Islet of Langerhans (tissue), 1 donor: ENCODE measurements around the gene MS4A8.
"Not testable (repeated sequence)": the region's sequence is repeated elsewhere in the genome, so short reads cannot be mapped to it uniquely, and the experiment has no call there.

Source experiments
- FAIRE-seq: peaks from one replicate; lab custom pipeline; 2011; peaks lifted over from hg19 to GRCh38; lab: Jason Lieb, UNC

The MS4A8 gene

GRCh38 chr11:60725592-60725991 is 26.2 kb downstream of the MS4A8 start:
- FAIRE-seq: no peak

DNA sequence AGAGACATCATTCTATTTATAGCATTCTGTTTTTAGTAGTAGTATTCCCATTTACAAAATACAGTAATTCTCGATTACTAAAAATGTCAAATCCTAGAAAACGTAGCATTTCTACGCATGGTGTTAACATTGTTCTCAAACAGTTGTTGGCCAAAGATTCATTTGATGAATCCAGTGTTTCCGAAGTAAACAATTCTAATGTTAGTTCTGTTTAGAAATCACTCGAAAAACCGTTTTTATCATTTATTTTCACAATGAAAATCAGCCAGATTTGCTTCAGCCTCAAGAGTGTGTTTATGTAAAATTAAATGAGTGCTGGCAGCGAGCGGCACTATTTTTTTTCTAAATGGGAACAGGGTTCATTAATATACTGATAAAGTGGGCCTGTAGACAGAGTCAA is 32.2 kb downstream of the MS4A8 start:
- no peak for FAIRE-seq

- no peak for FAIRE-seq
Observed at GRCh38 chr11:60734279-60734678, 34.9 kb downstream of the MS4A8 start.

DNA sequence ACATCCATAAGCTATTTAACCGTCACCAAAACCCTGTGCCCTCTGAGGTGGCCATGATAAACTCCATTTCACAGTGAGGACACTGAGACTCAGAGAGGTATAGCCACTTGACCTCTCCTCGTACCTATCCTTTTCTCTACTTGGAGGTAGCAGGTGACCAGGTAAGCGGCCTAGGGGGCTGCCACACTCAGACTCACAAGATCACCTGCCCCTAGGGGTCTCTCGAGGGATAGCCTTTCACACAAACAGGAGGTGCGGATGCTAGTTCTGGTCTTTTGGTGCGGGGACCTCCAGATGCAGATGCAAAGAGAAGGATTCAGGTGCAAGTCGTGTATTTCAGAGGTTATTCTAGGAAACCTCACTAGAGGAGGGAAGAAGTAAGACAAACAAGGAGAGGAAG is 39.7 kb downstream of the MS4A8 start:
- no peak for FAIRE-seq

GRCh38 chr11:60740573-60740972 is 41.2 kb downstream of the MS4A8 start:
- FAIRE-seq: no peak

DNA sequence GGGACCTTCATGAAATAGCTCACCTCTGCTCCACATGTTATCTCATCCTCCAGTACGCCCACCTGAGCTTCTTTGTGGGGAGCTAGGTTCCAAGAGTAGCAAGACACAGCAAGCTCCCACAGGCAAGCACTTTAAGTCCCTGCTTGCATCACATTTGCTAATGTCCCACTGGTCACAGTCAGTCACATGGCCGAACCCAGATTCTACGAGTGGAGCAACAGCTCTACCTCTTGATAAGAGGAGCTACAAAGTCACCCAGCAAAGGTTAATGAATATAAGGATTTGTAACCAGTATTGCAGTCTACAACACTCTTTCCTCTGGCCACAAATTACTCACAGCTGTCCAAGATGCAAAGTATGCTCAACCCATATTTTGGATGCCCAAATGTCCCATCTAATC is 42.0 kb downstream of the MS4A8 start:
- FAIRE-seq: no peak

GRCh38 chr11:60743058-60743457 is 43.6 kb downstream of the MS4A8 start:
- FAIRE-seq: no peak

GRCh38 chr11:60744114-60744513 is 44.7 kb downstream of the MS4A8 start:
- no peak for FAIRE-seq

DNA sequence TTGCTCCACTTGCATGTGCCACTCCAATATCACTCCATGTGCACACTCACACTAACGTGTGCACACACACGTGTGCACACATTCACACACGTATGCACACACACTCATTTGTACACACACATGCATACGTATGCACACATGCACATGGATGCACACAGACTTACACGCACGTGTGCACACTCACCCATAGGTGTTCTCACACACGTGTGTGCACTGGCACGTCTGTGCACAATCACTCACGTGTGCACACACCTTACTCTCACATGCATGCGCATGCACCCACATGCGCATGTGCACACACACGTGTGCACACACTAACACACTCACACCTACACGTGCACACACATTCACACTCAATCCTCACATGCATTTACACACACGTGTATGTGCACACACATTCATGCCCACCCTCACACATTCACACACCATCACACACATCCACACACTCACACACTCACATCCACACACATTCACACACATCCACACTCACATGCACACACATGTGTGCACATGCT is 48.0 kb downstream of the MS4A8 start:
- no peak for FAIRE-seq

- FAIRE-seq: no peak
Observed at GRCh38 chr11:60748225-60748624, 48.8 kb downstream of the MS4A8 start.

DNA sequence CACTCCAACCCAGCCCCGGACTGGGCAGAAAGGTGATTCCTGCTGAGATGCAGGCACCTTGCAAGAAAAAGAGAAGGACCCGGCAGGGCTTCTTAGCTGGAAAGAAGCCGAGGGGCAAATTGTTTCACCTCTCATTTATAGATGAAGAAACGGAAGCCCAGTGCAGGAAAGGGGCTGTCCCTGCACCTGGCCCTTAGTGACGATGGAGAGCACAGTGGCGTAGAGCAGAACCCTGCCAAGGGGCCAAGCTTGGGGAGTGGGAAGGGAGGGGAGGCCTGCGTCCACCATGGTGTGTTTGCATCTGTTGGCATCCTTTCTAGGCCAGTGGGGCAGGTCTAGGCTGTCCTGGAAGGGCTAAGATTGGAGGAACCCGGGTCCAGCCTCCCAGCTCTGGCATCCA is 49.4 kb downstream of the MS4A8 start:
- FAIRE-seq: no peak

- FAIRE-seq: no peak
Observed at GRCh38 chr11:60750911-60751310, 51.5 kb downstream of the MS4A8 start.

- FAIRE-seq: no peak
Observed at GRCh38 chr11:60753309-60753708, 53.9 kb downstream of the MS4A8 start.

- no peak for FAIRE-seq
Observed at GRCh38 chr11:60754887-60755286, 55.5 kb downstream of the MS4A8 start.

GRCh38 chr11:60756307-60757032 is 57.1 kb downstream of the MS4A8 start, which contains the start of gene MS4A15:
TSS of gene MS4A15 (plus strand) at chr11:60756867. CDS start at chr11:60763734, 6,867 bp downstream.
- no peak for FAIRE-seq

DNA sequence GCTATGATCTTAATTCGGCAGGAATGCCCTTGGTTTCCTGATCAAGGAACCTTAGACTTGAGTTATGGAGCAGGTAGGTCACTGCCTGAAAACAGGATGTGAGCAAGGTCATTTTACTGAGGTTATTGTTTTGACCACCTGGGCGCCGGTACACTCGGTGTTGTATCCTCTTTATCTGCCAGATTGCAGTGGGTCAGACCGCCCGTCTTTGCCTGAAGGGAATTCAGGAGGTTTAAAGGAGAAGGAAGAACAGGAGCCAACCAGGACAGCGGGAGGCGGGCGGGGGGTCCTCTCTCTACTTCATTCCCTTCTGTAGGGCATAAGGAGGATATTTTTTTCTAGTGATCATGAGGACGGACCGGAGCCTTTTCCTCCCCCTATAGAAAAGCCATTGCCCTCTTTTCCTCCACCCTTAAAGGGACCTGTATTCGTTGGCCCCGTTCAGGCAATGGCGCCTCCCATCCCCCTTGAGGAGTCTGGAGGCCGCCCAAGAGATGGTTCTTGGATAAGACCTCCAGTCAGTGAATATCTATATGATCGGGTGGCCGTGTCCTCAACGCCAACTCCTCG is 57.9 kb downstream of the MS4A8 start:
- no peak for FAIRE-seq

DNA sequence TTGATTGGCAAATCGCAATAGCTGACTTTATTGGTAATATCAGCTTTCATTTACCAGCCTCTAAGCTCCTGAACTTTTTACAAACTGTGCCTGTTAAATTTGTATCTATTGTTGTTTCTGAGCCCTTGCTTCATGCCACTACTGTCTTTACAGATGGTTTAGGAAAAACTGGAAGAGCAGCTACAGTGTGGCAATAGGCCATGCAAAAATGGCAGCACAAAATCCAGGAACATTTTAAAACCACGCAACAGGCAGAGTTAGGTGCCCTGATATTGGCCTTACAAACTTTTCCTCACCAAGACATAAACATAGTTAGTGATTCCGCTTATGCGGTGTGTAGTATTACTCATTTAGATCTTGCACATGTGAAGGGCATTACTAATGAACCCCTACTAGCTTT is 59.3 kb downstream of the MS4A8 start:
- not testable (repeated sequence) for FAIRE-seq

DNA sequence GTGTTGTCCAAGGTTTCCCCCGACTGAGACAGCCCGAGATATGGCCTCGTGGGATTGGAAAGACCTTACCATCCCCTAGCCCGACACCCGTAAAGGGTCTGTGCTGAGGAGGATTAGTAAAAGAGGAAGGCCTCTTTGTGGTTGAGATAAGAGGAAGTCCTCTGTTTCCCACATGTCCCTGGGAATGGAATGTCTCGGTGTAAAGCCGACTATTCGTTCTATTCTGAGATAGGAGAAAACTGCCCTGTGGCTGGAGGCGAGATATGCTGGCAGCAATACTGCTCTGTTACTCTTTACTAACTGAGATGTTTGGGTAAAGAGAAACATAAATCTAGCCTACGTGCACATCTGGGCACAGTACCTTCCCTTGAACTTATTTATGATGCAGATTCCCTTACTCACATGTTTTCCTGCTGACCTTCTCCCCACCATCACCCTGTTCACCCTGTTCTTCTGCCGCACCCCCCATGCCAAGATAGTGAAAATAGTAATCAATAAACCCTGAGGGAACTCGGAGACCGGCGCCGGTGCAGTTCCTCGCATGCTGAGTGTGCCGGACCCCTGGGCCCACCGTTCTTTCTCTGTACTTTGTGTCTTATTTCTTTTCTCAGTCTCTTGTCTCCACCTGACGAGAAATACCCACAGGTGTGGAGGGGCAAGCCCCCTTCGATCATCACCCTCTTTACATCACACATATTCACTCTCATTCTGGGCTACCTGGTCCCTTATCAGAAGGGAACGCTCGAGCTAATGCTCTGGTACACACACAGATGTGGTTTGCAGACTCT is 60.2 kb downstream of the MS4A8 start:
- not testable (repeated sequence) for FAIRE-seq

GRCh38 chr11:60761436-60762190 is 62.2 kb downstream of the MS4A8 start:
- FAIRE-seq: no peak

GRCh38 chr11:60762851-60763691 is 63.7 kb downstream of the MS4A8 start:
- FAIRE-seq: no peak

GRCh38 chr11:60763692-60764369 is 64.4 kb downstream of the MS4A8 start:
- no peak for FAIRE-seq
